H1 (cell line): ENCODE measurements around the gene OSBP2. TPM values are rescaled to one million over a fixed set of nuclear protein-coding genes. Genes with fewer than 3 reads are reported as not detected.

Experiments
- CTCF ChIA-PET: fragments of 300-600 bp; sonication (Branson Sonifier 250); formaldehyde crosslinking; loops from one replicate; lab custom pipeline; 2021; ENCODE audit not compliant: partially characterized antibody; lab: Charles Lee
- POLR2A ChIA-PET: fragments of 300-600 bp; sonication (Branson Sonifier 250); formaldehyde crosslinking; loops from one replicate; lab custom pipeline; 2021; ENCODE audit warnings: inconsistent platforms; ENCODE audit not compliant: partially characterized antibody; lab: Charles Lee
- DNase-seq, 2 experiments: peaks; one replicate each; pipeline versions ENCODE4 v3.0.0 to v3.0.0-alpha.2; 2010 to 2022; ENCODE audit warnings: low spot score in 2 of 2, low read depth in 1 of 2, mixed read lengths in 1 of 2
- FAIRE-seq: peaks from 2 replicates; lab custom pipeline; 2011; peaks lifted over from hg19 to GRCh38; lab: Jason Lieb, UNC
- H2AFZ ChIP-seq: 2 replicates; pipeline ENCODE4 v1.8.1; 2012; ENCODE audit warnings: low read length, inconsistent platforms
- H2AK5ac ChIP-seq: 2 replicates; pipeline ENCODE4 v1.6.1; 2013; ENCODE audit warnings: low read depth, low read length
- H2BK120ac ChIP-seq: replicated peaks from 2 replicates; pipeline ENCODE3; 2013; ENCODE audit warnings: low read depth, low read length, inconsistent platforms
- H2BK12ac ChIP-seq: 2 replicates; pipeline ENCODE4 v1.6.1; 2013; ENCODE audit warnings: low read depth, low read length
- H2BK15ac ChIP-seq: 2 replicates; pipeline ENCODE4 v1.6.1; 2013; ENCODE audit warnings: low read length
- H2BK20ac ChIP-seq: 2 replicates; pipeline ENCODE4 v1.6.1; 2013; ENCODE audit warnings: low read length
- H2BK5ac ChIP-seq: 2 replicates; pipeline ENCODE4 v1.6.1; 2013; ENCODE audit warnings: low read depth, low read length
- H3K14ac ChIP-seq: 2 replicates; pipeline ENCODE4 v1.6.1; 2013; ENCODE audit warnings: inconsistent platforms; ENCODE audit not compliant: insufficient read length
- H3K18ac ChIP-seq: 2 replicates; pipeline ENCODE4 v1.6.1; 2013; ENCODE audit warnings: low read length; ENCODE audit errors: extremely low read depth
- H3K23ac ChIP-seq: 2 replicates; pipeline ENCODE4 v1.6.1; 2013; ENCODE audit warnings: inconsistent platforms; ENCODE audit not compliant: insufficient read length
- H3K23me2 ChIP-seq: 2 replicates; pipeline ENCODE4 v1.6.1; 2013; ENCODE audit warnings: low read depth, low read length
- H3K27ac ChIP-seq: 2 replicates; pipeline ENCODE4 v1.6.1; 2011; ENCODE audit warnings: low read depth, low read length, inconsistent platforms
- H3K27me3 ChIP-seq, 4 experiments: replicated peaks in 1 of 4; 1 replicate in 1 of 4; 2 replicates in 3 of 4; pipeline versions ENCODE4 v1.6.1 to v1.8.1; 2011 to 2013; ENCODE audit warnings: low read length in 3 of 4, mild to moderate bottlenecking in 3 of 4, inconsistent platforms in 2 of 4, mixed read lengths in 2 of 4, moderate library complexity in 1 of 4; ENCODE audit not compliant: control insufficient read depth in 3 of 4, insufficient read depth in 3 of 4; ENCODE audit errors: extremely low read depth in 1 of 4
- H3K36me3 ChIP-seq, 4 experiments: 2 replicates each; pipeline versions ENCODE4 v1.6.1 to v1.8.1; 2011 to 2013; ENCODE audit warnings: mild to moderate bottlenecking in 4 of 4, low read length in 3 of 4, moderate library complexity in 2 of 4, control low read depth in 1 of 4, inconsistent platforms in 1 of 4; ENCODE audit not compliant: insufficient read depth in 4 of 4, control insufficient read depth in 2 of 4
- H3K4ac ChIP-seq: replicated peaks from 2 replicates; pipeline ENCODE3; 2013; ENCODE audit warnings: low read length, low read depth, mixed read lengths, inconsistent platforms; ENCODE audit not compliant: insufficient read length
- H3K4me1 ChIP-seq, 4 experiments: replicated peaks in 1 of 4; 1 replicate in 1 of 4; 2 replicates in 3 of 4; pipeline versions ENCODE4 v1.6.1 to v1.8.1; 2011 to 2013; ENCODE audit warnings: low read length in 3 of 4, inconsistent platforms in 2 of 4, mixed read lengths in 1 of 4; ENCODE audit not compliant: insufficient read depth in 4 of 4, control insufficient read depth in 3 of 4
- H3K4me2 ChIP-seq, 2 experiments: 2 replicates each; pipeline versions ENCODE4 v1.6.1 to v1.8.1; 2011 to 2013; ENCODE audit warnings: low read depth in 2 of 2, low read length in 2 of 2, control low read depth in 1 of 2, inconsistent platforms in 1 of 2, mild to moderate bottlenecking in 1 of 2; ENCODE audit not compliant: insufficient read depth in 1 of 2
- H3K4me3 ChIP-seq, 4 experiments: fragments of 200-600, 300-600 bp in 1 of 4; sonication (generic), shearing (Covaris generic), sonication (Bioruptor Twin) in 1 of 4; 2 replicates each; pipeline versions ENCODE4 v1.5.1 to v1.8.1; 2011 to 2016; ENCODE audit warnings: low read length in 4 of 4, low read depth in 3 of 4, control low read depth in 2 of 4, inconsistent platforms in 2 of 4, mild to moderate bottlenecking in 2 of 4, mixed read lengths in 1 of 4, moderate library complexity in 1 of 4; ENCODE audit not compliant: insufficient read depth in 2 of 4; ENCODE audit errors: extremely low read depth in 1 of 4
- H3K56ac ChIP-seq: replicated peaks from 2 replicates; pipeline ENCODE3; 2013; ENCODE audit warnings: low read depth, mild to moderate bottlenecking, mixed read lengths, low read length, inconsistent platforms; ENCODE audit not compliant: insufficient read length
- H3K79me1 ChIP-seq: 2 replicates; pipeline ENCODE4 v1.6.1; 2013; ENCODE audit warnings: low read depth, low read length, control low read depth
- H3K79me2 ChIP-seq, 2 experiments: 2 replicates each; pipeline versions ENCODE4 v1.6.1 to v1.8.1; 2012 to 2013; ENCODE audit warnings: low read length in 2 of 2, mild to moderate bottlenecking in 2 of 2, inconsistent platforms in 1 of 2; ENCODE audit not compliant: insufficient read depth in 2 of 2, control insufficient read depth in 1 of 2
- H3K9ac ChIP-seq, 4 experiments: replicated peaks in 1 of 4; 1 replicate in 1 of 4; 2 replicates in 3 of 4; pipeline versions ENCODE4 v1.6.1 to v1.8.1; 2011 to 2013; ENCODE audit warnings: low read depth in 3 of 4, low read length in 3 of 4, control low read depth in 2 of 4, mild to moderate bottlenecking in 2 of 4, moderate library complexity in 2 of 4, inconsistent platforms in 1 of 4; ENCODE audit errors: extremely low read depth in 1 of 4
- H3K9me3 ChIP-seq, 2 experiments: 2 replicates each; pipeline versions ENCODE4 v1.6.1 to v1.8.1; 2012 to 2013; ENCODE audit warnings: mild to moderate bottlenecking in 2 of 2, moderate library complexity in 2 of 2, control low read depth in 1 of 2, inconsistent platforms in 1 of 2, low read depth in 1 of 2, low read length in 1 of 2, mixed read lengths in 1 of 2; ENCODE audit not compliant: insufficient read depth in 2 of 2
- H4K20me1 ChIP-seq, 2 experiments: replicated peaks in 1 of 2; 2 replicates each; pipeline versions ENCODE3 to v1.8.1; 2011 to 2013; ENCODE audit warnings: inconsistent platforms in 2 of 2, low read length in 2 of 2, mild to moderate bottlenecking in 1 of 2; ENCODE audit not compliant: insufficient read depth in 2 of 2, control insufficient read depth in 1 of 2
- H4K5ac ChIP-seq: 2 replicates; pipeline ENCODE4 v1.6.1; 2013; ENCODE audit warnings: low read length, low read depth, mixed read lengths, inconsistent platforms; ENCODE audit not compliant: insufficient read length
- H4K8ac ChIP-seq: 2 replicates; pipeline ENCODE4 v1.8.0; 2013; ENCODE audit warnings: mild to moderate bottlenecking, moderate library complexity, low read length, inconsistent platforms; ENCODE audit not compliant: insufficient read depth; ENCODE audit errors: extremely low read depth
- H4K91ac ChIP-seq: replicated peaks from 2 replicates; pipeline ENCODE3; 2013; ENCODE audit warnings: low read length, mixed read lengths, inconsistent platforms; ENCODE audit not compliant: insufficient read length
- BACH1 ChIP-seq: IDR thresholded peaks from 2 replicates; pipeline ENCODE4 v1.6.1; 2012; ENCODE audit warnings: low read length, improper control_type of control experiment
- EGR1 ChIP-seq: IDR thresholded peaks from 2 replicates; pipeline ENCODE4 v1.6.1; 2011; ENCODE audit warnings: low read depth, low read length, borderline replicate concordance
- JUND ChIP-seq: IDR thresholded peaks from 2 replicates; pipeline ENCODE4 v1.6.1; 2011; ENCODE audit warnings: mild to moderate bottlenecking, improper control_type of control experiment, low read length
- SP2 ChIP-seq: IDR thresholded peaks from 2 replicates; pipeline ENCODE4 v1.6.1; 2012; ENCODE audit warnings: mild to moderate bottlenecking, low read length, inconsistent platforms
- SUZ12 ChIP-seq: fragments of 200-600 bp; sonication (generic); IDR thresholded peaks from 2 replicates; pipeline ENCODE4 v1.6.1; 2012; ENCODE audit warnings: mild to moderate bottlenecking, inconsistent platforms, low read length, moderate library complexity, mixed read lengths
- WGBS, 2 experiments: shearing (Covaris generic) in 1 of 2; methylation state at CpG; one replicate each; pipeline versions ENCODE4 v1.1.6 to v1.1.7; 2013 to 2015; ENCODE audit warnings: low lambda C conversion rate in 2 of 2, mixed read lengths in 2 of 2, inconsistent platforms in 1 of 2, low coverage in 1 of 2, missing lambda C conversion rate in 1 of 2; ENCODE audit not compliant: insufficient replicate concordance in 2 of 2, insufficient coverage in 1 of 2, insufficient read length in 1 of 2; ENCODE audit errors: extremely low coverage in 1 of 2, missing lambda C conversion rate in 1 of 2; 5-methylcytosine and 5-hydroxymethylcytosine counted together
- polyA plus RNA-seq, 7 experiments: library from polyadenylated mRNA; depleted of rRNA in 3 of 7; stranded (reverse) in 5 of 7; unstranded in 2 of 7; fragments of >200 nt in 5 of 7; fragments of 200-250 nt in 2 of 7; gene quantifications; 1 replicate in 5 of 7; 2 replicates in 1 of 7; 4 replicates in 1 of 7; pipeline versions ENCODE4 v1.2.1 to v1.2.3, GENCODE V29; 2011 to 2013; ENCODE audit warnings: missing spikeins in 2 of 7, mixed read lengths in 2 of 7
- total RNA-seq: library from RNA; stranded (reverse); fragmentation: NEBNext Ultra II Directional; extraction: Animal tissue kit (Norgen Biotek cat#: 25700); gene quantifications from 2 replicates; pipeline ENCODE4 v1.2.1, GENCODE V29; 2021

Gene OSBP2
- total and polyA plus RNA-seq, 2 of the 8 experiments (the other 6 are each of a cell fraction or from before 2014, with no cell fraction given), result 3.4 to 3.7 TPM

- Histone ChIP-seq H3K9ac (no peak overlapping the region), H4K20me1 (no peaks in the 10 kb centered on the region), H2AK5ac (no peak overlapping the region), H3K27me3 (no peaks in the 10 kb centered on the region), H3K56ac (no peak overlapping the region), H2BK20ac (no peak overlapping the region), H3K4ac (no peak overlapping the region), H3K79me1 (no peaks in the 10 kb centered on the region), H3K4me3 (no peak overlapping the region), H3K4me1 (peaks cover 0 to 5% (median 2%) of the 10 kb centered on the region in 4 experiments; a peak in 3 of 7 replicates), H3K23me2 (no peaks in the 10 kb centered on the region), H3K18ac (no peak overlapping the region), H2BK5ac (no peak overlapping the region), H3K4me2 (no peak overlapping the region), H3K14ac (no peak overlapping the region), H3K36me3 (no peaks in the 10 kb centered on the region), H3K79me2 (no peaks in the 10 kb centered on the region), H2BK12ac (no peak overlapping the region), H4K91ac (no peak overlapping the region), H2AFZ (no peak overlapping the region), H4K8ac (no peak overlapping the region), H3K27ac (no peak overlapping the region), H2BK120ac (no peak overlapping the region), H4K5ac (no peak overlapping the region), H2BK15ac (no peak overlapping the region), H3K23ac (no peak overlapping the region), H3K9me3 (no peaks in the 10 kb centered on the region)
- ChIA-PET POLR2A (no interaction called here), CTCF (interaction anchor here (1.1 to 2.4 kb wide), 2 partner anchors 53 to 69 kb away, joined by 3 to 9 read pairs; no protein-coding TSS in a partner anchor)
- FAIRE-seq (no peak), DNase-seq (no peak)
- WGBS, 2 experiments, result 89% methylated on average over 1 of the region's 1 CpG; no CpG with 5 or more reads in 1 of the 2 experiments
- TF ChIP-seq EGR1 (no peak), JUND (no peak), SP2 (no peak), SUZ12 (no peak), BACH1 (no peak)
Observed at GRCh38 chr22:30701872-30702271, 7.2 kb downstream of the OSBP2 start.
